HEK293 (cell line): ENCODE results near the gene GNB5.

ENCODE experiments used
- CTCF ChIA-PET: fragments of 350-600 bp; formaldehyde crosslinking; extraction: SDS; loops from one replicate; lab custom pipeline; 2021; ENCODE audit warnings: antibody characterized with exemption; lab: Yijun Ruan, JAX
- POLR2A ChIA-PET: fragments of 300-600 bp; formaldehyde crosslinking; extraction: SDS; loops from one replicate; lab custom pipeline; 2020; ENCODE audit warnings: antibody characterized with exemption, inconsistent platforms; lab: Yijun Ruan, JAX
- H3K27ac ChIP-seq: fragments of 200-500 bp; sonication (Bioruptor generic); 2 replicates; pipeline ENCODE4 v1.5.1; 2014; ENCODE audit warnings: low read depth, low read length, control low read depth, inconsistent platforms; ENCODE audit errors: extremely low read depth
- H3K36me3 ChIP-seq, 2 experiments: fragments of 200-500 bp in 1 of 2; sonication (Bioruptor generic) in 1 of 2; 1 replicate in 1 of 2; 2 replicates in 1 of 2; pipeline ENCODE4 v1.5.1; 2014 to 2017; ENCODE audit warnings: inconsistent platforms in 2 of 2, low read length in 2 of 2; ENCODE audit not compliant: control insufficient read depth in 2 of 2, insufficient read depth in 1 of 2
- H3K4me1 ChIP-seq: fragments of 200-500 bp; sonication (Bioruptor generic); 2 replicates; pipeline ENCODE4 v1.5.1; 2014; ENCODE audit warnings: mild to moderate bottlenecking, low read length, inconsistent platforms; ENCODE audit not compliant: control insufficient read depth, insufficient read depth
- H3K4me3 ChIP-seq: 2 replicates; pipeline ENCODE4 v1.5.1; 2011; ENCODE audit warnings: low read depth, mild to moderate bottlenecking, control low read depth, low read length, moderate library complexity
- H3K9me3 ChIP-seq: fragments of 200-500 bp; sonication (Bioruptor generic); 2 replicates; pipeline ENCODE4 v1.5.1; 2014; ENCODE audit warnings: low read depth, low read length, inconsistent platforms; ENCODE audit not compliant: control insufficient read depth, insufficient read depth
- AEBP2 ChIP-seq: fragments of 450-650 bp; formaldehyde crosslinking; IDR thresholded peaks from 2 replicates; pipeline ENCODE4 v1.5.1; 2016; ENCODE audit warnings: missing biosample characterization, missing genetic modification characterization, borderline replicate concordance
- ZBTB20 ChIP-seq: fragments of 450-650 bp; formaldehyde crosslinking; IDR thresholded peaks from 2 replicates; pipeline ENCODE4 v1.5.1; 2016; ENCODE audit warnings: missing biosample characterization, missing genetic modification characterization
- ZNF10 ChIP-seq: fragments of 450-650 bp; formaldehyde crosslinking; IDR thresholded peaks from 2 replicates; pipeline ENCODE4 v1.5.1; 2017; ENCODE audit warnings: missing biosample characterization, missing genetic modification characterization
- ZNF175 ChIP-seq: fragments of 450-650 bp; formaldehyde crosslinking; IDR thresholded peaks from 2 replicates; pipeline ENCODE4 v1.5.1; 2016; ENCODE audit warnings: missing biosample characterization, missing genetic modification characterization
- ZNF239 ChIP-seq: fragments of 450-650 bp; formaldehyde crosslinking; IDR thresholded peaks from 2 replicates; pipeline ENCODE4 v1.5.1; 2016; ENCODE audit warnings: missing biosample characterization, missing genetic modification characterization
- ZNF341 ChIP-seq: fragments of 450-650 bp; formaldehyde crosslinking; IDR thresholded peaks from 2 replicates; pipeline ENCODE4; 2016; ENCODE audit warnings: low read depth, missing biosample characterization, missing genetic modification characterization
- ZNF362 ChIP-seq: fragments of 450-650 bp; formaldehyde crosslinking; IDR thresholded peaks from 2 replicates; pipeline ENCODE4 v1.5.1; 2016; ENCODE audit warnings: missing biosample characterization, missing genetic modification characterization
- ZNF488 ChIP-seq: fragments of 450-650 bp; formaldehyde crosslinking; IDR thresholded peaks from 2 replicates; pipeline ENCODE4 v1.5.1; 2016; ENCODE audit warnings: missing biosample characterization, missing genetic modification characterization
- ZNF623 ChIP-seq: fragments of 450-650 bp; formaldehyde crosslinking; IDR thresholded peaks from 2 replicates; pipeline ENCODE4 v1.5.1; 2016; ENCODE audit warnings: missing biosample characterization, missing genetic modification characterization
- ZNF629 ChIP-seq: fragments of 450-650 bp; formaldehyde crosslinking; IDR thresholded peaks from 2 replicates; pipeline ENCODE4 v1.5.1; 2017; ENCODE audit warnings: missing biosample characterization, missing genetic modification characterization
- ZNF658 ChIP-seq: fragments of 450-650 bp; formaldehyde crosslinking; IDR thresholded peaks from 2 replicates; pipeline ENCODE4; 2016; ENCODE audit warnings: missing biosample characterization, missing genetic modification characterization
- ZNF692 ChIP-seq: fragments of 450-650 bp; formaldehyde crosslinking; IDR thresholded peaks from 2 replicates; pipeline ENCODE4 v1.5.1; 2016; ENCODE audit warnings: missing biosample characterization, missing genetic modification characterization
- ZNF707 ChIP-seq: fragments of 450-650 bp; formaldehyde crosslinking; IDR thresholded peaks from 2 replicates; pipeline ENCODE4 v1.5.1; 2016; ENCODE audit warnings: missing biosample characterization, missing genetic modification characterization
- ZNF791 ChIP-seq: fragments of 450-650 bp; formaldehyde crosslinking; IDR thresholded peaks from 2 replicates; pipeline ENCODE4 v1.5.1; 2016; ENCODE audit warnings: missing biosample characterization, missing genetic modification characterization

The GNB5 gene

GRCh38 chr15:52234596-52235541, 43.7 kb upstream of the GNB5 start:
- TF ChIP-seq ZNF239 (no peak), ZNF658 (tag by site-specific recombination) (no peak), ZNF488 (no peak), AEBP2 (no peak), ZNF629 (tag by site-specific recombination) (no peak), ZNF175 (no peak)
- POLR2A ChIA-PET, result no interaction called here
- no peak overlapping the region for H3K27ac ChIP-seq
- peaks cover 0 to 61% of the 10 kb centered on the region in 2 experiments; a peak in 2 of 3 replicates for H3K36me3 ChIP-seq
- H3K4me1 ChIP-seq, result no peaks in the 10 kb centered on the region
- CTCF ChIA-PET, result no interaction called here
- no peak overlapping the region for H3K4me3 ChIP-seq
- no peaks in the 10 kb centered on the region for H3K9me3 ChIP-seq

GRCh38 chr15:52233405-52233804, 42.2 kb upstream of the GNB5 start:
- POLR2A ChIA-PET, result no interaction called here
- H3K4me1 ChIP-seq, result no peaks in the 10 kb centered on the region
- H3K4me3 ChIP-seq, result no peak overlapping the region
- no peak overlapping the region for H3K27ac ChIP-seq
- no peak for TF ChIP-seq ZNF692 (tag by site-specific recombination)
- no peak for TF ChIP-seq ZNF707 (tag by site-specific recombination)
- TF ChIP-seq ZNF791 (tag by site-specific recombination), result no peak
- TF ChIP-seq ZNF623 (tag by site-specific recombination), result no peak
- TF ChIP-seq, all 188 proteins: peak for 0
- Histone ChIP-seq H3K36me3 (peaks cover 0 to 54% of the 10 kb centered on the region in 2 experiments; a peak in 2 of 3 replicates), H3K9me3 (no peaks in the 10 kb centered on the region)
- CTCF ChIA-PET, result interaction anchor here (0.7 to 0.8 kb wide), 2 partner anchors 25 to 279 kb away, joined by 3 read pairs; no protein-coding TSS in a partner anchor

- POLR2A ChIA-PET, result no interaction called here
- Histone ChIP-seq H3K4me3 (no peak overlapping the region), H3K4me1 (no peaks in the 10 kb centered on the region), H3K9me3 (no peaks in the 10 kb centered on the region), H3K36me3 (peaks cover 0 to 48% of the 10 kb centered on the region in 2 experiments; a peak in 2 of 3 replicates), H3K27ac (no peak overlapping the region)
- no peak for TF ChIP-seq ZBTB20 (tag by site-specific recombination)
- no peak for TF ChIP-seq ZNF362 (tag by site-specific recombination)
- no peak for TF ChIP-seq ZNF341
- no peak for TF ChIP-seq ZNF10 (tag by site-specific recombination)
- CTCF ChIA-PET, result interaction anchor here (1.5 kb wide), 1 partner anchor 24 kb away, joined by 4 read pairs; no protein-coding TSS in a partner anchor
Measured at GRCh38 chr15:52232327-52232726, 41.1 kb upstream of the GNB5 start.
